GM12878 (cell line): ENCODE measurements around the gene GAGE10. TPM values are rescaled to one million over a fixed set of nuclear protein-coding genes. Genes with fewer than 3 reads are reported as not detected.

Experiments used
- ATAC-seq: fragments of 200-7000 bp; cut with Tn5 transposase; 3 replicates; pipeline ENCODE4 v1.9.1; 2020; ENCODE audit warnings: mild to moderate bottlenecking, moderate library complexity
- BruUV-seq: library from RNA; stranded (reverse); fragments of 400-500 nt; replicated peaks from 2 replicates; lab custom pipeline; 2021; lab: Mats Ljungman, UMichigan
- CTCF ChIA-PET: fragments of 300-600 bp; sonication (Branson Sonifier 250); formaldehyde crosslinking; extraction: SDS; loops from one replicate; lab custom pipeline; 2021; ENCODE audit warnings: inconsistent platforms; lab: Yijun Ruan, JAX
- POLR2A ChIA-PET: fragments of 350-600 bp; formaldehyde crosslinking; extraction: SDS; loops from one replicate; lab custom pipeline; 2021; ENCODE audit warnings: inconsistent platforms; lab: Charles Lee
- RAD21 ChIA-PET: fragments of 300-600 bp; sonication (Branson Sonifier 250); formaldehyde crosslinking; loops from one replicate; lab custom pipeline; 2023; ENCODE audit warnings: antibody characterized with exemption; ENCODE audit not compliant: unreplicated experiment; lab: Charles Lee
- SMC1A ChIA-PET: fragments of 300-600 bp; sonication (Branson Sonifier 250); formaldehyde crosslinking; loops from one replicate; lab custom pipeline; 2023; ENCODE audit not compliant: unreplicated experiment, uncharacterized antibody; lab: Charles Lee
- DNase-seq: peaks from one replicate; pipeline ENCODE4 v3.0.0-alpha.2; 2011; ENCODE audit warnings: low read depth, low spot score
- FAIRE-seq: peaks from 3 replicates; lab custom pipeline; 2011; peaks lifted over from hg19 to GRCh38; lab: Jason Lieb, UNC
- H2AFZ ChIP-seq: 2 replicates; pipeline ENCODE4 v1.6.0; 2011; ENCODE audit warnings: low read depth, low read length, control low read depth; ENCODE audit not compliant: control insufficient read depth
- H3K27ac ChIP-seq: 2 replicates; pipeline ENCODE4 v1.5.1; 2011; ENCODE audit warnings: control low read depth; ENCODE audit not compliant: control insufficient read depth, insufficient read depth
- H3K27me3 ChIP-seq, 2 experiments: replicated peaks in 1 of 2; 2 replicates each; pipeline versions ENCODE4 v1.6.0 to v1.6.1; 2011; ENCODE audit warnings: low read length in 1 of 2; ENCODE audit not compliant: control insufficient read depth in 2 of 2, insufficient read depth in 2 of 2
- H3K36me3 ChIP-seq, 2 experiments: 2 replicates each; pipeline ENCODE4 v1.5.1; 2011; ENCODE audit warnings: low read length in 1 of 2; ENCODE audit not compliant: control insufficient read depth in 2 of 2, insufficient read depth in 2 of 2
- H3K4me1 ChIP-seq: 2 replicates; pipeline ENCODE4 v1.6.1; 2011; ENCODE audit warnings: mild to moderate bottlenecking, low read length, moderate library complexity, mixed read lengths; ENCODE audit not compliant: control insufficient read depth, insufficient read depth
- H3K4me2 ChIP-seq: 2 replicates; pipeline ENCODE4 v1.6.0; 2011; ENCODE audit warnings: control low read depth; ENCODE audit not compliant: control insufficient read depth, insufficient read depth
- H3K4me3 ChIP-seq: fragments of 200-600 bp; sonication (generic); 2 replicates; pipeline ENCODE4 v1.5.1; 2016
- H3K79me2 ChIP-seq: 2 replicates; pipeline ENCODE4 v1.6.0; 2011; ENCODE audit warnings: low read length; ENCODE audit not compliant: control insufficient read depth, insufficient read depth
- H3K9ac ChIP-seq: 2 replicates; pipeline ENCODE4 v1.8.0; 2011; ENCODE audit warnings: low read length, control low read depth, mixed read lengths; ENCODE audit not compliant: control insufficient read depth, insufficient read depth
- H3K9me3 ChIP-seq: replicated peaks from 3 replicates; pipeline ENCODE4 v1.5.1; 2011; ENCODE audit warnings: mild to moderate bottlenecking, low read length; ENCODE audit not compliant: control insufficient read depth, insufficient read depth
- H4K20me1 ChIP-seq: 2 replicates; pipeline ENCODE4 v1.6.0; 2011; ENCODE audit not compliant: control insufficient read depth, insufficient read depth
- CREB1 ChIP-seq: IDR thresholded peaks from 2 replicates; pipeline ENCODE4 v1.6.1; 2012; ENCODE audit warnings: low read depth, mild to moderate bottlenecking, inconsistent platforms
- FOS ChIP-seq: IDR thresholded peaks from 3 replicates; pipeline ENCODE4 v1.6.1; 2011; ENCODE audit warnings: borderline replicate concordance; ENCODE audit not compliant: insufficient read length; ENCODE audit errors: extremely low read depth
- GATAD2B ChIP-seq: fragments of 450-650 bp; conservative IDR thresholded peaks from 2 replicates; pipeline ENCODE4 v1.6.1; 2017; ENCODE audit warnings: low read depth, mild to moderate bottlenecking, moderate library complexity
- HDAC2 ChIP-seq: fragments of 200-600 bp; sonication (generic); IDR thresholded peaks from 2 replicates; pipeline ENCODE4 v1.6.1; 2017
- LARP7 ChIP-seq: fragments of 450-650 bp; IDR thresholded peaks from 2 replicates; pipeline ENCODE4 v1.6.1; 2017; ENCODE audit warnings: mild to moderate bottlenecking
- MXI1 ChIP-seq: fragments of 150-350 bp; IDR thresholded peaks from 2 replicates; pipeline ENCODE4 v1.6.1; 2011; ENCODE audit warnings: low read depth, mild to moderate bottlenecking, inconsistent platforms, low read length, improper control_type of control experiment
- NR2C1 ChIP-seq: fragments of 450-650 bp; IDR thresholded peaks from 2 replicates; pipeline ENCODE4 v1.6.1; 2017; ENCODE audit warnings: antibody characterized with exemption, mild to moderate bottlenecking, moderate library complexity
- POLR2AphosphoS5 ChIP-seq: IDR thresholded peaks from 2 replicates; pipeline ENCODE4 v1.6.1; 2011; ENCODE audit warnings: mild to moderate bottlenecking, low read length, inconsistent platforms
- RB1 ChIP-seq: fragments of 450-650 bp; formaldehyde crosslinking; IDR thresholded peaks from 2 replicates; pipeline ENCODE4 v1.6.1; 2017; ENCODE audit warnings: mild to moderate bottlenecking, borderline replicate concordance
- YY1 ChIP-seq: IDR thresholded peaks from 2 replicates; pipeline ENCODE4 v1.6.1; 2011; ENCODE audit warnings: low read depth, mild to moderate bottlenecking, low read length
- WGBS: methylation state at CpG from one replicate; pipeline ENCODE4 v1.1.6; 2016; ENCODE audit warnings: low lambda C conversion rate; ENCODE audit not compliant: insufficient replicate concordance, insufficient coverage; ENCODE audit errors: missing lambda C conversion rate; 5-methylcytosine and 5-hydroxymethylcytosine counted together
- in situ Hi-C: fragments of 300-500 bp; cut with MboI; formaldehyde crosslinking; loops from 9 replicates; pipeline ENCODE4 v1.14.3; 2018; ENCODE audit warnings: mixed read lengths
- intact Hi-C: fragments of 100-400 bp; cut with micrococcal nuclease; formaldehyde crosslinking; loops from one replicate; pipeline ENCODE4 v1.14.2; 2022; ENCODE audit not compliant: unreplicated experiment
- polyA plus RNA-seq, 11 experiments: library from polyadenylated mRNA; depleted of rRNA in 4 of 11; unstranded in 6 of 11; stranded (reverse) in 5 of 11; fragments of >200 nt; fragmentation: Nextera tagmentation in 4 of 11; fragmentation: Illumina TruSeq in 1 of 11; extraction: Ambion mirVana in 4 of 11; extraction: Trizol in 1 of 11; gene quantifications; 1 replicate in 1 of 11; 2 replicates in 10 of 11; pipeline versions ENCODE4 v1.2.1 to v1.2.3, GENCODE V29; 2011 to 2016; ENCODE audit warnings: inconsistent platforms in 2 of 11, missing spikeins in 2 of 11, low read depth in 1 of 11
- total RNA-seq, 4 experiments: library from RNA; depleted of rRNA in 3 of 4; stranded (reverse); fragments of >200 nt in 3 of 4; fragmentation: Illumina TruSeq in 1 of 4; extraction: Trizol in 1 of 4; gene quantifications; 2 replicates each; pipeline versions ENCODE4 v1.2.1 to v1.2.3, GENCODE V29; 2013 to 2021
- TF ChIP-seq, protein P1 (sequence below): fragments of 450-650 bp; IDR thresholded peaks from 2 replicates; pipeline ENCODE4 v1.6.1; 2016; ENCODE audit warnings: mild to moderate bottlenecking, moderate library complexity, borderline replicate concordance
- TF ChIP-seq, protein P2 (sequence below): fragments of 450-650 bp; IDR thresholded peaks from 2 replicates; pipeline ENCODE4 v1.6.1; 2017; ENCODE audit warnings: mild to moderate bottlenecking, low read depth, inconsistent platforms; ENCODE audit not compliant: poor library complexity, severe bottlenecking
- TF ChIP-seq, protein P3 (sequence below): IDR thresholded peaks from 2 replicates; pipeline ENCODE4 v1.6.1; 2011; ENCODE audit warnings: mild to moderate bottlenecking, low read depth, low read length, moderate library complexity; ENCODE audit not compliant: insufficient replicate concordance
- TF ChIP-seq, protein P4 (sequence below): fragments of 450-650 bp; IDR thresholded peaks from 2 replicates; pipeline ENCODE4 v1.6.1; 2014; ENCODE audit warnings: mild to moderate bottlenecking

Gene GAGE10
- total and polyA plus RNA-seq, 10 of the 15 experiments (the other 5 are each of a cell fraction or from before 2014, with no cell fraction given), result not detected

DNA sequence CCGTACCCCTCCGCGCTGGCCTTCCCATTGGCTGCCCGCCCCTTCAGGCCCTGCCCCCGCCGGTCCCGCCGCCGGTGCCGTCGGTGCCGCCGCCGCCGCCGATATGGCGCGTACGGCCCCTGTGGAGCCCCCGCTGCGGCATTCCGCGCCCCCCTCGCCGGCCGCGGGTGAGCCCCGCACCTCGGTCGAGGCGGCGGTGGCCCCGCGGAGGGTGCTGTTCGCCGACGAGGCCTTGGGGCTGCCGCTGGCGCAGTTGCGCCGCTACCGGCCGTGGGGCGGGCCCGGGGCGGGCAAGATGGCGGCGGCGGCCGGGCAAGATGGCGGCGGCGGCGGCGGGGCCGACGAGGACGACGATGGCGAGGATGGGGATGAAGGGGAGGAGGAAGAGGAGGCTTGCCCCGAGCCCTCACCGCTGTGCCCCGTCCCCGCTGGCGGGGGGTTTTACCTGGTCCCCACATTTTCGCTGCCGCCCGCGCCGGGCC, 33.6 kb upstream of the GAGE10 start, which contains the start of gene PPP1R3F:
Gene PPP1R3F, plus strand, starts transcription at position 27 of the 482 bp plus-strand sequence. Its CDS starts 77 bp downstream, at position 104.
- peak; percentile 11 for ATAC-seq
- ChIA-PET POLR2A (interaction anchor here (0.9 to 1.4 kb wide), 4 partner anchors 103 to 267 kb away, joined by 3 to 7 read pairs (median 4); partner anchors contain the start of gene WDR45), SMC1A (interaction anchor here (1.3 to 2.8 kb wide), 2 partner anchors 79 to 103 kb away, joined by 3 to 14 read pairs; no protein-coding TSS in a partner anchor), CTCF (interaction anchor here (0.8 to 2.4 kb wide), 5 partner anchors 77 to 607 kb away, joined by 3 to 18 read pairs (median 4); no protein-coding TSS in a partner anchor), RAD21 (interaction anchor here (0.7 to 2.4 kb wide), 7 partner anchors 33 to 128 kb away, joined by 3 to 19 read pairs (median 3); partner anchors contain the start of gene CCDC22)
- WGBS, result 60% methylated on average over 30 of the region's 70 CpGs
- H3K27ac ChIP-seq, result peak within 1 kb of the TSS; percentile 91
- no peaks in the 10 kb centered on the region; the same call in 2 of the 3 replicates for H3K9me3 ChIP-seq
- H2AFZ ChIP-seq, result peak within 1 kb of the TSS; percentile 86
- in situ Hi-C loops (loop anchor here (5.0 kb wide), 1 partner anchor 78 kb away; no protein-coding TSS in a partner anchor), intact Hi-C loops (loop anchor here (2.0 kb wide), 1 partner anchor 79 kb away; no protein-coding TSS in a partner anchor)
- DNase-seq, result no peak
- peaks cover 4% of the 10 kb centered on the region; the same call in 1 of the 2 replicates for H3K4me1 ChIP-seq
- H3K9ac ChIP-seq, result peak within 1 kb of the TSS; percentile 79
- no peaks in the 10 kb centered on the region for H3K36me3 ChIP-seq
- H3K4me2 ChIP-seq, result peak within 1 kb of the TSS; percentile 96
- H3K27me3 ChIP-seq, result no peaks in the 10 kb centered on the region
- no peak for FAIRE-seq
- peak within 1 kb of the TSS; percentile 73 for H3K4me3 ChIP-seq
- H3K79me2 ChIP-seq, result peaks cover 15% of the 10 kb centered on the region
- no TSS peak for BruUV-seq
- H4K20me1 ChIP-seq, result no peaks in the 10 kb centered on the region
- TF ChIP-seq CREB1 (no peak; the same call in 1 of the 2 replicates), YY1 (peak; percentile 94), FOS (no peak), GATAD2B (0 out of 2 replicates have a peak, but pooled peaks have one; percentile 66), HDAC2 (no peak), POLR2AphosphoS5 (no peak), NR2C1 (peak; percentile 74), MXI1 (no peak), RB1 (no peak), LARP7 (peak; percentile 53; the same call in 1 of the 2 replicates)
- TF ChIP-seq, protein P1, sequence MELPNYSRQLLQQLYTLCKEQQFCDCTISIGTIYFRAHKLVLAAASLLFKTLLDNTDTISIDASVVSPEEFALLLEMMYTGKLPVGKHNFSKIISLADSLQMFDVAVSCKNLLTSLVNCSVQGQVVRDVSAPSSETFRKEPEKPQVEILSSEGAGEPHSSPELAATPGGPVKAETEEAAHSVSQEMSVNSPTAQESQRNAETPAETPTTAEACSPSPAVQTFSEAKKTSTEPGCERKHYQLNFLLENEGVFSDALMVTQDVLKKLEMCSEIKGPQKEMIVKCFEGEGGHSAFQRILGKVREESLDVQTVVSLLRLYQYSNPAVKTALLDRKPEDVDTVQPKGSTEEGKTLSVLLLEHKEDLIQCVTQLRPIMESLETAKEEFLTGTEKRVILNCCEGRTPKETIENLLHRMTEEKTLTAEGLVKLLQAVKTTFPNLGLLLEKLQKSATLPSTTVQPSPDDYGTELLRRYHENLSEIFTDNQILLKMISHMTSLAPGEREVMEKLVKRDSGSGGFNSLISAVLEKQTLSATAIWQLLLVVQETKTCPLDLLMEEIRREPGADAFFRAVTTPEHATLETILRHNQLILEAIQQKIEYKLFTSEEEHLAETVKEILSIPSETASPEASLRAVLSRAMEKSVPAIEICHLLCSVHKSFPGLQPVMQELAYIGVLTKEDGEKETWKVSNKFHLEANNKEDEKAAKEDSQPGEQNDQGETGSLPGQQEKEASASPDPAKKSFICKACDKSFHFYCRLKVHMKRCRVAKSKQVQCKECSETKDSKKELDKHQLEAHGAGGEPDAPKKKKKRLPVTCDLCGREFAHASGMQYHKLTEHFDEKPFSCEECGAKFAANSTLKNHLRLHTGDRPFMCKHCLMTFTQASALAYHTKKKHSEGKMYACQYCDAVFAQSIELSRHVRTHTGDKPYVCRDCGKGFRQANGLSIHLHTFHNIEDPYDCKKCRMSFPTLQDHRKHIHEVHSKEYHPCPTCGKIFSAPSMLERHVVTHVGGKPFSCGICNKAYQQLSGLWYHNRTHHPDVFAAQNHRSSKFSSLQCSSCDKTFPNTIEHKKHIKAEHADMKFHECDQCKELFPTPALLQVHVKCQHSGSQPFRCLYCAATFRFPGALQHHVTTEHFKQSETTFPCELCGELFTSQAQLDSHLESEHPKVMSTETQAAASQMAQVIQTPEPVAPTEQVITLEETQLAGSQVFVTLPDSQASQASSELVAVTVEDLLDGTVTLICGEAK, result no peak
- TF ChIP-seq, protein P2, sequence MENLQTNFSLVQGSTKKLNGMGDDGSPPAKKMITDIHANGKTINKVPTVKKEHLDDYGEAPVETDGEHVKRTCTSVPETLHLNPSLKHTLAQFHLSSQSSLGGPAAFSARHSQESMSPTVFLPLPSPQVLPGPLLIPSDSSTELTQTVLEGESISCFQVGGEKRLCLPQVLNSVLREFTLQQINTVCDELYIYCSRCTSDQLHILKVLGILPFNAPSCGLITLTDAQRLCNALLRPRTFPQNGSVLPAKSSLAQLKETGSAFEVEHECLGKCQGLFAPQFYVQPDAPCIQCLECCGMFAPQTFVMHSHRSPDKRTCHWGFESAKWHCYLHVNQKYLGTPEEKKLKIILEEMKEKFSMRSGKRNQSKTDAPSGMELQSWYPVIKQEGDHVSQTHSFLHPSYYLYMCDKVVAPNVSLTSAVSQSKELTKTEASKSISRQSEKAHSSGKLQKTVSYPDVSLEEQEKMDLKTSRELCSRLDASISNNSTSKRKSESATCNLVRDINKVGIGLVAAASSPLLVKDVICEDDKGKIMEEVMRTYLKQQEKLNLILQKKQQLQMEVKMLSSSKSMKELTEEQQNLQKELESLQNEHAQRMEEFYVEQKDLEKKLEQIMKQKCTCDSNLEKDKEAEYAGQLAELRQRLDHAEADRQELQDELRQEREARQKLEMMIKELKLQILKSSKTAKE, result no peak
- TF ChIP-seq, protein P3, sequence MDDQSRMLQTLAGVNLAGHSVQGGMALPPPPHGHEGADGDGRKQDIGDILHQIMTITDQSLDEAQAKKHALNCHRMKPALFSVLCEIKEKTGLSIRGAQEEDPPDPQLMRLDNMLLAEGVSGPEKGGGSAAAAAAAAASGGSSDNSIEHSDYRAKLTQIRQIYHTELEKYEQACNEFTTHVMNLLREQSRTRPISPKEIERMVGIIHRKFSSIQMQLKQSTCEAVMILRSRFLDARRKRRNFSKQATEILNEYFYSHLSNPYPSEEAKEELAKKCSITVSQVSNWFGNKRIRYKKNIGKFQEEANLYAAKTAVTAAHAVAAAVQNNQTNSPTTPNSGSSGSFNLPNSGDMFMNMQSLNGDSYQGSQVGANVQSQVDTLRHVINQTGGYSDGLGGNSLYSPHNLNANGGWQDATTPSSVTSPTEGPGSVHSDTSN, result no peak
- TF ChIP-seq, protein P4, sequence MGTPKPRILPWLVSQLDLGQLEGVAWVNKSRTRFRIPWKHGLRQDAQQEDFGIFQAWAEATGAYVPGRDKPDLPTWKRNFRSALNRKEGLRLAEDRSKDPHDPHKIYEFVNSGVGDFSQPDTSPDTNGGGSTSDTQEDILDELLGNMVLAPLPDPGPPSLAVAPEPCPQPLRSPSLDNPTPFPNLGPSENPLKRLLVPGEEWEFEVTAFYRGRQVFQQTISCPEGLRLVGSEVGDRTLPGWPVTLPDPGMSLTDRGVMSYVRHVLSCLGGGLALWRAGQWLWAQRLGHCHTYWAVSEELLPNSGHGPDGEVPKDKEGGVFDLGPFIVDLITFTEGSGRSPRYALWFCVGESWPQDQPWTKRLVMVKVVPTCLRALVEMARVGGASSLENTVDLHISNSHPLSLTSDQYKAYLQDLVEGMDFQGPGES, result no peak
